HCT116 (cell line): ENCODE results near the gene XRN2. TPM values are rescaled to one million over a fixed set of nuclear protein-coding genes. Genes with fewer than 3 reads are reported as not detected.

Source experiments
- ATAC-seq: fragments of 200-7000 bp; cut with Tn5 transposase; 2 replicates; pipeline ENCODE4 v1.9.1; 2020; ENCODE audit warnings: mild to moderate bottlenecking, moderate library complexity
- BruUV-seq: library from RNA; stranded (reverse); fragments of 400-500 nt; replicated peaks from 2 replicates; lab custom pipeline; 2021; lab: Mats Ljungman, UMichigan
- CTCF ChIA-PET: fragments of 300-600 bp; sonication (Branson Sonifier 250); formaldehyde crosslinking; loops from one replicate; lab custom pipeline; 2021; ENCODE audit warnings: antibody characterized with exemption; lab: Charles Lee
- POLR2A ChIA-PET: fragments of 300-600, 350-600 bp; sonication (Branson Sonifier 250); formaldehyde crosslinking; loops from one replicate; lab custom pipeline; 2021; ENCODE audit warnings: antibody characterized with exemption; lab: Charles Lee
- RAD21 ChIA-PET, 2 experiments: fragments of 300-600 bp; sonication (Branson Sonifier 250); formaldehyde crosslinking; loops; one replicate each; lab custom pipeline; 2023; ENCODE audit warnings: low total read pairs in 2 of 2; ENCODE audit not compliant: uncharacterized antibody in 2 of 2, unreplicated experiment in 2 of 2, low non-redundant PET in 1 of 2; lab: Charles Lee
- DNase-seq: peaks from one replicate; pipeline ENCODE4 v3.0.0-alpha.2; 2010; ENCODE audit warnings: low read depth, low spot score
- H2AFZ ChIP-seq: fragments of 200-600 bp; shearing (Covaris generic), sonication (generic); 2 replicates; pipeline ENCODE4 v1.6.1; 2017; ENCODE audit warnings: low read depth, mixed run types, mixed read lengths, antibody characterized with exemption, low read length; ENCODE audit not compliant: poor library complexity, severe bottlenecking
- H3K27ac ChIP-seq: 2 replicates; pipeline ENCODE4 v1.5.1; 2012; ENCODE audit warnings: low read depth, low read length
- H3K27me3 ChIP-seq: fragments of 200-600 bp; sonication (generic); 2 replicates; pipeline ENCODE4 v1.6.1; 2016; ENCODE audit warnings: mixed run types, low read length, mixed read lengths; ENCODE audit not compliant: insufficient read depth
- H3K36me3 ChIP-seq, 2 experiments: fragments of 200-500 bp in 1 of 2; fragments of 200-600 bp in 1 of 2; sonication (Bioruptor generic) in 1 of 2; sonication (generic) in 1 of 2; 2 replicates each; pipeline versions ENCODE4 v1.5.1 to v1.6.1; 2014 to 2016; ENCODE audit warnings: low read length in 2 of 2, inconsistent platforms in 1 of 2, mixed read lengths in 1 of 2, mixed run types in 1 of 2; ENCODE audit not compliant: insufficient read depth in 2 of 2, control insufficient read depth in 1 of 2
- H3K4me1 ChIP-seq, 2 experiments: fragments of 200-600 bp in 1 of 2; sonication (generic) in 1 of 2; 2 replicates each; pipeline versions ENCODE4 v1.5.1 to v1.6.1; 2012 to 2017; ENCODE audit warnings: low read length in 2 of 2, inconsistent platforms in 1 of 2, mild to moderate bottlenecking in 1 of 2, mixed read lengths in 1 of 2, mixed run types in 1 of 2, moderate library complexity in 1 of 2; ENCODE audit not compliant: insufficient read depth in 2 of 2, control insufficient read depth in 1 of 2
- H3K4me2 ChIP-seq: fragments of 200-600 bp; sonication (generic); 2 replicates; pipeline ENCODE4 v1.6.1; 2017; ENCODE audit warnings: mixed run types, low read length, mixed read lengths
- H3K4me3 ChIP-seq, 2 experiments: fragments of 200-600 bp in 1 of 2; sonication (generic) in 1 of 2; replicated peaks in 1 of 2; 2 replicates each; pipeline ENCODE4 v1.5.1; 2011 to 2016; ENCODE audit warnings: low read length in 2 of 2, control low read depth in 1 of 2, low read depth in 1 of 2, mild to moderate bottlenecking in 1 of 2, mixed read lengths in 1 of 2, mixed run types in 1 of 2
- H3K79me2 ChIP-seq: fragments of 200-600 bp; sonication (generic); 2 replicates; pipeline ENCODE4 v1.6.1; 2017; ENCODE audit warnings: mild to moderate bottlenecking, mixed run types, low read length, moderate library complexity, mixed read lengths; ENCODE audit not compliant: insufficient read depth
- H3K9ac ChIP-seq: fragments of 200-600 bp; sonication (generic); 2 replicates; pipeline ENCODE4 v1.6.1; 2016; ENCODE audit warnings: low read length, mixed read lengths
- H3K9me2 ChIP-seq: fragments of 200-600 bp; sonication (generic), shearing (Covaris generic); 2 replicates; pipeline ENCODE4 v1.6.1; 2017; ENCODE audit warnings: mixed run types, mild to moderate bottlenecking, moderate library complexity; ENCODE audit not compliant: insufficient read depth
- H3K9me3 ChIP-seq, 2 experiments: fragments of 200-500 bp in 1 of 2; fragments of 200-600 bp in 1 of 2; sonication (Bioruptor generic) in 1 of 2; sonication (generic) in 1 of 2; 2 replicates each; pipeline ENCODE4 v1.6.1; 2014 to 2017; ENCODE audit warnings: low read length in 2 of 2, mixed read lengths in 2 of 2, inconsistent platforms in 1 of 2, low read depth in 1 of 2, mild to moderate bottlenecking in 1 of 2, mixed run types in 1 of 2, moderate library complexity in 1 of 2; ENCODE audit not compliant: control insufficient read depth in 1 of 2, insufficient read depth in 1 of 2
- H4K20me1 ChIP-seq: fragments of 200-600 bp; sonication (generic), shearing (Covaris generic); 2 replicates; pipeline ENCODE4 v1.6.1; 2017; ENCODE audit warnings: mixed run types, mild to moderate bottlenecking, moderate library complexity; ENCODE audit not compliant: insufficient read depth
- CBX3 ChIP-seq: IDR thresholded peaks from 2 replicates; pipeline ENCODE4 v1.6.1; 2012; ENCODE audit warnings: low read depth
- CTCF ChIP-seq, 3 experiments: fragments of 200-600 bp in 1 of 3; sonication (generic) in 1 of 3; IDR thresholded peaks in 2 of 3; conservative IDR thresholded peaks in 1 of 3; 2 replicates each; pipeline ENCODE4 v1.5.1; 2012 to 2017; ENCODE audit warnings: low read depth in 2 of 3, low read length in 2 of 3, antibody characterized with exemption in 1 of 3, borderline replicate concordance in 1 of 3, control low read depth in 1 of 3, mild to moderate bottlenecking in 1 of 3, mixed read lengths in 1 of 3, mixed run types in 1 of 3, moderate library complexity in 1 of 3; ENCODE audit not compliant: insufficient read depth in 1 of 3
- EGR1 ChIP-seq: IDR thresholded peaks from 2 replicates; pipeline ENCODE4 v1.6.1; 2012; ENCODE audit warnings: low read depth
- EZH2 ChIP-seq: fragments of 200-600 bp; sonication (generic); IDR thresholded peaks from 2 replicates; pipeline ENCODE4 v1.6.1; 2017; ENCODE audit warnings: antibody characterized with exemption, mixed run types
- JUND ChIP-seq: IDR thresholded peaks from 2 replicates; pipeline ENCODE4 v1.6.1; 2012
- MAX ChIP-seq: IDR thresholded peaks from 2 replicates; pipeline ENCODE4 v1.6.1; 2012
- POLR2A ChIP-seq: IDR thresholded peaks from 2 replicates; pipeline ENCODE4 v1.7.0; 2011; ENCODE audit warnings: borderline replicate concordance; ENCODE audit not compliant: insufficient read depth, insufficient read length; ENCODE audit errors: extremely low read depth
- RAD21 ChIP-seq: IDR thresholded peaks from 2 replicates; pipeline ENCODE4 v1.6.1; 2012; ENCODE audit warnings: low read depth, mild to moderate bottlenecking
- SIN3A ChIP-seq: IDR thresholded peaks from 2 replicates; pipeline ENCODE4 v1.6.1; 2012; ENCODE audit warnings: low read depth
- SP1 ChIP-seq: IDR thresholded peaks from 2 replicates; pipeline ENCODE4 v1.6.1; 2012; ENCODE audit warnings: low read depth
- TCF7L2 ChIP-seq: IDR thresholded peaks from 2 replicates; pipeline ENCODE4 v1.7.0; 2011; ENCODE audit warnings: borderline replicate concordance, inconsistent platforms; ENCODE audit not compliant: insufficient read depth, insufficient read length; ENCODE audit errors: extremely low read depth
- ZNF274 ChIP-seq: fragments of 200-500 bp; sonication (Bioruptor generic); IDR thresholded peaks from 2 replicates; pipeline ENCODE4 v1.6.1; 2014; ENCODE audit warnings: mild to moderate bottlenecking, low read depth, low read length, inconsistent platforms
- intact Hi-C: fragments of 100-400 bp; cut with micrococcal nuclease; formaldehyde crosslinking; loops from 2 replicates; pipeline ENCODE4 v1.10.0; 2022
- total RNA-seq: library from RNA; stranded (reverse); gene quantifications from one replicate; pipeline ENCODE4 v1.2.1, GENCODE V29; 2021; ENCODE audit not compliant: unreplicated experiment

XRN2 gene
- total RNA-seq, 1 experiment from 2014 or later = 101 TPM

GRCh38 chr20:21384308-21384892, 81.3 kb downstream of the XRN2 start:
- H3K27me3 ChIP-seq = no peaks in the 10 kb centered on the region
- intact Hi-C loops = no loop called here
- H3K4me1 ChIP-seq = no peaks in the 10 kb centered on the region
- no TSS peak for BruUV-seq
- H3K4me3 ChIP-seq = no peak overlapping the region
- no peak overlapping the region for H3K4me2 ChIP-seq
- H3K9ac ChIP-seq = no peak overlapping the region
- H3K9me3 ChIP-seq = no peaks in the 10 kb centered on the region
- ChIA-PET CTCF (no interaction called here), POLR2A (no interaction called here), RAD21 (no interaction called here)
- peaks cover 19 to 40% of the 10 kb centered on the region in 2 experiments; a peak in 3 of 4 replicates for H3K36me3 ChIP-seq
- no peaks in the 10 kb centered on the region for H3K9me2 ChIP-seq
- H3K27ac ChIP-seq = no peak overlapping the region
- H4K20me1 ChIP-seq = no peaks in the 10 kb centered on the region
- H3K79me2 ChIP-seq = peaks cover 19% of the 10 kb centered on the region
- H2AFZ ChIP-seq = no peak overlapping the region
- ATAC-seq = no peak
- no peak for DNase-seq
- TF ChIP-seq JUND (no peak), TCF7L2 (no peak), CTCF (IDR thresholded peaks at IDR 0.05 in 2 of 3, conservative IDR thresholded peaks at IDR 0.05 in 1 of 3; ENCODE audit: borderline replicate concordance in 1 of 3, insufficient read depth in 1 of 3, low read depth in 2 of 3, low read length in 2 of 3) (no peak), SIN3A (no peak), EGR1 (no peak), RAD21 (no peak), ZNF274 (no peak), CBX3 (no peak), MAX (no peak), SP1 (no peak), POLR2A (no peak), EZH2 (no peak)
